ENCODE results near the gene TRMT44.
"Not testable (repeated sequence)": the region's sequence is repeated elsewhere in the genome, so short reads cannot be mapped to it uniquely, and the experiment has no call there.

TRMT44 gene, protein sequence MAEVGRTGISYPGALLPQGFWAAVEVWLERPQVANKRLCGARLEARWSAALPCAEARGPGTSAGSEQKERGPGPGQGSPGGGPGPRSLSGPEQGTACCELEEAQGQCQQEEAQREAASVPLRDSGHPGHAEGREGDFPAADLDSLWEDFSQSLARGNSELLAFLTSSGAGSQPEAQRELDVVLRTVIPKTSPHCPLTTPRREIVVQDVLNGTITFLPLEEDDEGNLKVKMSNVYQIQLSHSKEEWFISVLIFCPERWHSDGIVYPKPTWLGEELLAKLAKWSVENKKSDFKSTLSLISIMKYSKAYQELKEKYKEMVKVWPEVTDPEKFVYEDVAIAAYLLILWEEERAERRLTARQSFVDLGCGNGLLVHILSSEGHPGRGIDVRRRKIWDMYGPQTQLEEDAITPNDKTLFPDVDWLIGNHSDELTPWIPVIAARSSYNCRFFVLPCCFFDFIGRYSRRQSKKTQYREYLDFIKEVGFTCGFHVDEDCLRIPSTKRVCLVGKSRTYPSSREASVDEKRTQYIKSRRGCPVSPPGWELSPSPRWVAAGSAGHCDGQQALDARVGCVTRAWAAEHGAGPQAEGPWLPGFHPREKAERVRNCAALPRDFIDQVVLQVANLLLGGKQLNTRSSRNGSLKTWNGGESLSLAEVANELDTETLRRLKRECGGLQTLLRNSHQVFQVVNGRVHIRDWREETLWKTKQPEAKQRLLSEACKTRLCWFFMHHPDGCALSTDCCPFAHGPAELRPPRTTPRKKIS

DNA sequence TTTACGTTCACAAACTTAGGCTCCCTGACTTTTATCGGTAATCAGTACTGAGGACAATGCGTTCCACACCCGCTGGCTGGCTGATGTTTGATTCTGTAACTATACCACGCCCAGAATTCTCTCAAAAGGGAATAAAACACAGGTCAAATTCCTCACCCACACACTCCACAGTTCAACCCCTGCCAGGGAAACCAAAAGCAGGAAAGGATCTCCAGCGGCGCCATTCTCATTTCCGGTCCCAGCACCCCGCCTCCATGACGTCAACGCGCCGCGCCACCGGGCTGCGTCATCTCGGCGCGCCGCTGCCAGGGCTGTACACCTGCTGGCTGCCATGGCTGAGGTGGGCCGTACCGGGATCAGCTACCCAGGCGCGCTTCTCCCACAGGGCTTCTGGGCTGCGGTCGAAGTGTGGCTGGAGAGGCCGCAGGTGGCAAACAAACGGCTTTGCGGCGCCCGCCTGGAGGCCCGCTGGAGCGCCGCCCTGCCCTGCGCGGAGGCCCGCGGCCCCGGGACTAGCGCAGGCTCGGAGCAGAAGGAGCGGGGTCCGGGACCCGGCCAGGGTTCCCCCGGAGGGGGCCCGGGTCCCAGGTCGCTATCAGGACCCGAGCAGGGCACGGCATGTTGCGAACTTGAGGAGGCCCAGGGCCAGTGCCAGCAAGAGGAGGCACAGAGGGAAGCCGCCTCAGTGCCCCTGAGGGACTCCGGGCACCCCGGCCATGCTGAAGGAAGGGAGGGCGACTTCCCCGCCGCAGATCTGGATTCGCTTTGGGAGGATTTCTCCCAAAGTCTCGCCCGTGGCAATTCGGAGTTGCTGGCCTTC, at the start of gene TRMT44, which contains the start of gene ACOX3:
Gene TRMT44, plus strand, starts transcription at position 286 of the 820 bp plus-strand sequence. Its CDS starts 46 bp downstream, at position 332.
Gene ACOX3, minus strand, starts transcription at position 232 of the 820 bp plus-strand sequence. CDS start 24,202 bp downstream, outside the sequence.
- DNase-seq = peak; percentile 98

DNA sequence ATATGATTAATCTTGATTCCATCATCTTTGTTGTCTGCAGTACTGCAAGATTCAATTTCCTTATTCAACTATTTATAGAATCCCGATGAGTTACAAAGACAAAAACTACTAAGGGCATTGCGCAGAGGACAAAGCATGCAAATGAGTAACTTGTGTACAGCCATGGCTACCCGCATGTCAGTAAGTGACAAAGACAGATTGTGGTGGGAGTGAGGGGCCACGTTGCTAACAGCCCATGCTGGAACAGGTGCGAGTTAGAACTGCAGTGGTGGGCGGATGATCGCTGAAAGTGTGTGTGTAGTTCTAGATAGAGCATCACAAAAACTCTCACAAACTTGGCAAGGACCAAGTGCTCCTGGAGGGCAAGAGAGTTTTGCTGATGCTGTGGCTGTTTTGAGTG, 49.5 kb upstream of the TRMT44 start:
- no peak for DNase-seq

DNA sequence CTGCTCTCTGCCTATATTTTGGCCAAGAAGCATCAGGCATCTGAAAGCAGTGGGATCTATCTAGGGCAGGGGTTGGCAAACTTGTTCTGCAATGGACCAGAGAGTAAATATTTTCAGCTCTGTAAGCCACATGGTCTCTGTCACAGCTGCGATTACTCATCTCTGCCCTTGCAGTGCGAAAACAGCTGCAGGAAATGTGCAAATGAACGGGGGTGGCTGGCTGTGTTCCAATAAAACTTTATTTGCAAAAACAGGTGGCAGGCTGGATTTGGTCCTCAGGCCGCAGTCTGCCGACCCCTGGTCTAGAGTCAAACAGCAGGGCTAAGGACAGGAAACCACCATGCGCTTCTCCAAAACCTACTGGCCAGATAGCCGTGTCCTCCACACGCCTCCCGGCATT, 48.6 kb upstream of the TRMT44 start:
- DNase-seq = peak; percentile 53

DNA sequence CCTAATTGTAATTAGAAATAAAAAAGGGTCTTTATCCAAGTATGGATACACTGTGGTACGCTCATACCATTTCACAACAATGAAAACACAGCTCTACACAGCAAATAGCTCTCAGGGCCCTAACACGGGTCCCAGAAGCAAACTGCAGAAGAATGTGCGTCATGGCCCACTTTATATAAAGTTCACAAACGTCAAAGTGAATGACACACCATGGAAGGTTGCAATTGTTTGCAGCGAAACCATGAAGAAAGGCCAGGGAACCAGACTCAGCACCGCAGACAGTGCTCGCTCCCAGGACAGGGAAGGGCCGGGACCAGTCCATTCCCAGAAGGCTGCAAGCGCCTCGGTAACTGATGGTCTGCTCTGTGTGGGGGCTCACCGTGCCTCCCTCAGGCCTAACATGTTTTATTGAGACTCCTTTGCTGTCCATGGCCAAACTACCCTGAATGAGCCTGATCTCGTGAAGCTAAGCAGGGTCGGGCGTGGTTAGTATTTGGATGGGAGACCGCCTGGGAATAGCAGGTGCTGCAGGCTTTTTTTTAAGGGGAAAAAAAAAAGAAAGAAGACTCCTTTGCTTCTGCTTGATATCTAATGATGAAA, 47.9 kb upstream of the TRMT44 start:
- peak; percentile 39 for DNase-seq

DNA sequence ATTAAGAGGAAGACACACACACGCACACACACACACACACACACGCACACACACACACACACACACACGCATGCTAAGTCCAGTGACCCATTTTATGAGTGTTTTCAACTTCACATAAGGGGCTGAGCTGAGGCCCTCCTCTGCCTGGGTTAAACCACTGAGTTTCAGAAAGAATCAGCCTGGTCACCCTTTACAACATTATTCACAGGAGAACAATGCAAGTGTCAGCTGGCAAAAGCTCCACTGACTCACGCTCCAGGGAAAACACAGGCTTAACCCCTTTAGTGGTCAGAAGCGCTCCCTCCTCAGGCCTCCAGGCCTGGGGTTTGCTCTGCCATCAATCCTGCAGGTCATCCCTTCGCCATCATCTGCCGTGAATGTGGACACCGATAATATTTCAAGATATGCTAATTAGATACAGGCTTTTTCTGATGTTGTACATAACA, 47.0 kb upstream of the TRMT44 start:
- DNase-seq = peak; percentile 92

DNA sequence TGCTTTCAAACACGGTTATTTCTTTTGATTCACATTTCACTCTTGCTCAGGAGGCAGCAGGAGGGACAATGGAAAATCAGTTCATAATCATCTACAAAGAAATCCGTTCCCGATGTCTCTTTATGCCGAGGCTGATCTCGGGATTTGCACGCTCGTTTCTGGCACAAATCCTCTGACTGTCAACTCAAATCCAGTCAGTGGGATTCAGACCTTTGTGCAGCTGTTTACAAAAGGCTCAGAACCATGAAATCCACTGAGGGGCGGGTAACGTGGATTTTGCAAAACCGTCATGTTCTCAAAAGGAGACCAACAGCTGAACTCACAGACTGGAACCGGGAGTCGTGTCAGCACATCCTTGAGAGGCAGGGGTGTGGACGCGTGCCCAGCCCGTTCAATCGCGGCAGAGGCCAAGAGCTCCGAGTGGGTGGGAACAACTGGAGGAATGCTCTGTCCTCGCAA, 46.5 kb upstream of the TRMT44 start:
- DNase-seq = peak; percentile 93

DNA sequence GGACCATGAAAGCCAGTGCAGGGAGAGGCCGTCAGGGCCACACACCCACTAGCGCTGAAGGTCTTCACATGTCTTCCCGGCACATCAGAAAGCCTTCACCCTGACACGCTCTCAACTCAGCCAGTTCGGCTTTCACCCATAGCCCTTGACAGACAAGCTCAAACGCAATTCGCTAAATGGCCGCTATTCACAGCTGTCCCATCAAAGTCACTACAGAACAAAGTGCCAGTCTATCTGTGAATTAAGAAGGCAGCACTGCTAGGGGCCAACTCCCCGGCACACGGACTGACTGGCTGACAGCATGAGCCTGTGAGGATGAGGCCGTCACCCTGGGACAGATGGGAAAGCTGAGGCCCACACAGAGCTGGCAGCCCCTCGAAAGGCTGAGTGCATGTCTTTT, 45.8 kb upstream of the TRMT44 start:
- peak; percentile 73 for DNase-seq

DNA sequence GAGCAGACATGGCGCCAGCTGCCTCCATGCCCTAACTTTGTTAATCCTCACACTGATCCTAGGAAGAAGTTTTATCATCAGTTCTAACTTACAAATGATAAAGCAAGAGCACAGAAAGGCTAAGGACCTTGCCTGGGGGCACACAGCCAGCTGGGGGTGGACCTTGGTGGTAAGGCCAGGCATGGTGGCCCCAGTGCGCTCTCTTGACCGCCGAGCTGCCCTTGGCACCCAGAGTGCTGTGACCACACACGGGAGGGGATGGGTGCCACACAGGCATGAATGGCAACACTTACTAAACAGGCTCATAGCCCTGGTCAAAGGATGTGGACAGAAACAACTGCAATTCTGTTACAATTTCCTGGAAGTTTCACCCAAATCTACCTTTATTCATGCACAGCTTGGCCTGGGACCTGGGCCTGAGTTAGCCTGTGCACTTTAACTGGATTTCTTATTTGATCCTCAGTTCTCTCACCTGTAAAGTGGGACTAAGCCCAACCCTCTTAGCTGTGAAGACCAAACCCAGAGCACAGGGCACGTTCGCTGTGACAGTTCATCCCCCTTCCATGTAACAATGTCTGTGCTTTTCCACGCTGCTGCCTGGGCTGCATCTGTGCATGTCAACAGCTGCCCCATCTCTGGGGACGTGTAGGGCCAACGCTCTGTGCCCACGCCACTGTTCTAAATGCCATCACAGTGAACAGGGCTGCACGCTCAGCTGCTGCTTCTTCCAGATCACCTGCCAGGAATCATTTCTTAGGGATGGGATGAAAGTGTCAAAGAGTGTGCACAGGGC, 44.9 kb upstream of the TRMT44 start:
- no peak for DNase-seq

DNA sequence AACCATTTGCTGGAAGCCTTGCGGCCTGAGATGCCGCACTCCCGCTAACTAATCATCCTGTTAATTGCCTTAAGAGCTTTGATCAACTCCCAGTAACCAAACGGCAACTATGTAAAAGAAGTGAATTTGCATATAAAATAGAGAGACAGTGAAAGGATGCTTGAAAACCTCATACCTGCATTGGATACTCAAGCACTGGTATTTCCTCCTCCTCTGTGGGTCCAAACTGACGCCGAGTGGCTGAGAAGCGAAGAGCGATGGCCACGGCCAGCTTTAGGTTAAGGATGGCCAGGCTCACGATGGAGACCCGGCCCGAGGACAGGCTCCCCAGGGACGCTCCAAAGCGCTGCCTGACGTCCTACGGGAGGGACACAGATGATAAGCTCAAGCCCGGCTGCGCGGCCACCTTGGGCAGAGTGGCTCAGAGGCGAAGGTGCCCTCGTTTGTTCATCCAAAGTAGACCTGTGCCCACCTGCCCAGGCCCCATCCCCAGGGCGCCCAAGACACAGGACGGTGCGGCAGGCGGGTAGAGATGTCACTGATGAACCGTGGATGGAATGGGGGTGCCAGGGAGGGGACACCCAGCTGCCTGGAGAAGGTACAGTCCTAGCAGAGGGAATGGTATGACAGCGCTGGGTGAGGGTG, 43.7 kb upstream of the TRMT44 start:
- DNase-seq = no peak

DNA sequence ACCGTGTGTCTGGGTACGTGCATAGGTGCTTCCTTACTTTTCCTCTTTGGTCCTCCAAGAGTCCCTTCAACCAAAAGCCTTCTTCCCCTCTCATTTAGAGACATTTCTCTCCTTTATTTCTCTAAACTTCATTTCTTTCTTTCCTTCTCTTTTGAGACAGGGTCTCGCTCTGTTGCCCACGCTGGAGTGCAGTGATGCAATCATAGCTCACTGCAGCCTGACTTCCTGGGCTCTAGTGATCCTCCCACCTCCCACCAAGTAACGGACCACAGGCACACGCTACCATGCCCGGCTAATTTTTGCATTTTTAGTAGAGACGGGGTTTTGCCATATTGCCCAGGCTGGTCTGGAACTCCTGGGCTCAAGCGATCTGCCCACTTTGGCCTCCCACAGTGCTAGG, 42.2 kb upstream of the TRMT44 start:
- DNase-seq = no peak

DNA sequence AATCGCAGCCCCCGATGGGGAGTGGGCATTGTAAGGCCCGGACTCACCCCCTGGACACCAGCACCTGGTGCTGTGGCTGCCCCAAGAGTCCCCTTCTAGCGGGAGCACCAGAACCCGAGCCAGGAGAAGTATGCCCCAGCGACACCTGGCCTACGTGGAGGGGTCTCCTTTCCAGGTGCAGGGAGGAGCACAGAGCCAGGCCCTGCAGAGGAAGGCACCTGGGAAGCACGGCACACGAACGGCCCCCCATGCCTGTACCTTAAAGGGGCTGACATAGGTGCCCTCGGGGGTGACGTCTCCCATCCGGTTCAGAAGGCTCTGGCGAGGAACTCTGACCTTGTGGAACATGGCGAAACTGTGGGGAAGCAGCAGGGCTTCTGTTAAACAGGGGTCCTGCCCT, 41.3 kb upstream of the TRMT44 start:
- DNase-seq = no peak

DNA sequence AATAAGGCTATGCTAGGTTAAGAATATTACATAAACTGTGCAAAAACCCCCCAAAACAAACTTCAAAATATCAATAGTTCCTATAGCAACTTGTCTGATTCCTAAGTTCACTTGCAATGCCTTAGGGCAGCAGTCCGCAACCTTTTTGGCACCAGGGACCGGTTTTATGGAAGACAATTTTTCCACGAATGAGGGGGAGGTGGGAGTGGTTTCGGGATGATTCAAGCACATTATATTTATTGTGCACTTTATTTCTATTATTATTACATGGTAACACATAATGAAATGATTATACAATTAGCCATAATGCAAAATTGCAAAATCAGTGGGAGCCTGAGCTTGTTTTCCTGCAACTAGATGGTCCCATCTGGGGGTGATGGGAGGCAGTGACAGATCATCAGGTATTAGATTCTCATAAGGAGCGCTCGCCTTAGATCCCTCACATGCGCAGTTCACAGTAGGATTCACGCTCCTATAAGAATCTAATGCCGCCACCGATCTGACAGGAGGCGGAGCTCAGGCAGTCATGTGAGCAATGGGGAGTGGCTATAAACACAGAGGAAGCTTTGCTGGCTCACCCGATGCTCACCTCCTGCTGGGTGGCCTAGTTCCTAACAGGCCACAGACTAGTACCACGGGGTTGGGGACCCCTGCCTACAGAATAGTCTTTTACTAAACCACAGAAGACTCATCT, 39.8 kb upstream of the TRMT44 start:
- DNase-seq = peak; percentile 43

DNA sequence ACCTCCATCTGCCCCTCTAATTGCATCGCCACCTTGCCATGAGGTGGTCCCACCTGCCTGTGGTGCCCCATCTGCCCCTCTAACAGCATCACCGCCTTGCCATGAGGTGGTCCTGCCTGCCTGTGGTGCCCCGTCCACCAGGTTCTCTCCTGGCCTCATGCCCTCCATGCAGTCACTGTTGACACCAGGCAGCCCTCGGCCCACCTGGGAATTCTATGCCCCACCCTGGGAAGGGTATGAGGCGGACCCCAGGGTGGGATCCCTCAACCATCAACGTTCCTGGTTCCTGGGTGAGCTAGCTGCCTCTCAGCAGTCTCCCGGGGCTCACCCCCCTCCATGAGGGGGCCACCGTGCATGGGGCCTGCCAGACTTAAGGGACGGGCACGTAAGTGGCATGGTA, 38.9 kb upstream of the TRMT44 start:
- DNase-seq = no peak

DNA sequence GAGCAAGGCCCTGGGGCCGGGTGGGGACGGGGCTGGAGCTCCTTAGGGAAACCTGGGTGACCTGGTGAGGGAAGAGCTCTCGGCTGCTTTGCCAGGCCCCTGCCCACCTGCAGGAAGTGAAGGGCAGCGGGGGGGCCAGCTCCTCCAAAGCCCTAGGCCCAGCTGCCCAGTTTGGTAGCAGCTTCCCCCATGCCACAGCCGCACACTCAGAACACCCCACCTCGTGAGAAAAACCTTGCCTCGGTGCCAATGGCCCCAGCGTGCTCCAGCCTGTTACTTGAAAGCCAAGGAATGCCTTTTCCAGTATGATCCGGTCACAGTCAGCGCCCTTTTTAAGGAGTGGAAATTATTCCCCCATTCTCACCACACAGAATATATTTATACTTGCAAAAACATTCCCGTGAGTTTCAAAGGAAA, 38.4 kb upstream of the TRMT44 start:
- DNase-seq = no peak

DNA sequence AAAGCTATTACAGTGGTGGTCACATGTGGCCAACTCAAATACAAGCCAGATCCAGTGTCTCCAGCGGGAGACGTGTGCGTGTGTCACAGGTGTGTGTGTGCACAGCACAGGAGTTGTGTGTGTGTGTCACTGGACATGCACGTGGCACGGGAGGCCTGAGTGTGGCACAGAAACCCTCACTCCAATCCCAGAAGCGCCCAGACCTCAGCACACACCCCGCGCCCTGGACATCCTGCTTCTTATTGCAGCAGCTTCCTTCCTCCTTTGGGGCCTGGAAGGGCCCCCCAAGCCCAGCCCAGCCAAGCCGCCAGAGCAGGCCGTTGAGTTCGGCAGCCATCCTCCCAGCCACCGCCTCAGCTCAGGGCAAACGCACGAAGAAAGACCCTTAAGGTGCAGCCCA, 37.9 kb upstream of the TRMT44 start:
- no peak for DNase-seq

DNA sequence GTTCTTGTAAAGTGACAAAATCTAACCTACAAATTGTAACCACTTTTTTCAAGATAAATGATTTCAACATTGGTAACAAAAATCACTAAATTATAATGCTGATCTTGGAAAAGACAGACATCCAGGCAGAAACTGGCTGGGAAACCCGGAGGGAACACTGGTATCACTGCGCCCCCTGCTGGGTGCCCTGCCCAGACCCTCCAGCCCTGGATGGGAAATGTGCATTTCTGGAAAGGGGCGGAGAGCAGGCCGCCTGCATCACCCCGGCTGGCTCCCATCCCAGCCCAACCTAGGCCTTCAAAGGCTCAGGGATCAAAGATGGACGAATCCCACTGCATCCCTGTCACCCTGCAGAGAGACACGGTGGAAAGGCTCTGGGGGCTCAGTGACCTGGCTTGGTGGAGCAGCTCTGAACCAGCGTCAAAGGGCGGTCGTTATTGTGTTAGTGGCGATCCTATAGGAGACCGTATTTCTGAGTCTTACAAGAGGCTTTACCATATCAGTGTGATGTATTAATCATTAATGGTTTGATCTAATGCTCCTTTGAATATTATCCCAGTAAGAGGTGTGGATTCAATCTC, 37.3 kb upstream of the TRMT44 start:
- DNase-seq = peak; percentile 92

DNA sequence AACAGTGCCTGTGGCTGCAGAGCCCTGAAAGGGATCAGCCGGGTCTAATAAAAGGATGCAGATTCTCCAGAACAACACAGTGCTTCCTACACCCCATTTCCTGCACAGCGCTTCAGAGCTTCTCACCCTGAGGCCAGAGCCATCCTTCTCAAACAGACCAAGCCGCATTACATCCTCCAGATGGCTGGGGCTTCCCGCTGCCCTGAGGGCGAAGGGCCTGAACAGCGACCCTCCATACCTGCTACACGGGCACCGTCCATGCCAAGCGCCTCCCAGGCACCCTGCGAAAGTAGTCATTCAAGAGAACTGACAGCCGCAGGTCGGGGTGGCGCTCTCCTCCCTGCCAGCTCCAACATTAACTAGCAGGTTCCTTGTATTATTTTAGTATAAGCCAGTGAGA, 36.6 kb upstream of the TRMT44 start:
- DNase-seq = no peak

DNA sequence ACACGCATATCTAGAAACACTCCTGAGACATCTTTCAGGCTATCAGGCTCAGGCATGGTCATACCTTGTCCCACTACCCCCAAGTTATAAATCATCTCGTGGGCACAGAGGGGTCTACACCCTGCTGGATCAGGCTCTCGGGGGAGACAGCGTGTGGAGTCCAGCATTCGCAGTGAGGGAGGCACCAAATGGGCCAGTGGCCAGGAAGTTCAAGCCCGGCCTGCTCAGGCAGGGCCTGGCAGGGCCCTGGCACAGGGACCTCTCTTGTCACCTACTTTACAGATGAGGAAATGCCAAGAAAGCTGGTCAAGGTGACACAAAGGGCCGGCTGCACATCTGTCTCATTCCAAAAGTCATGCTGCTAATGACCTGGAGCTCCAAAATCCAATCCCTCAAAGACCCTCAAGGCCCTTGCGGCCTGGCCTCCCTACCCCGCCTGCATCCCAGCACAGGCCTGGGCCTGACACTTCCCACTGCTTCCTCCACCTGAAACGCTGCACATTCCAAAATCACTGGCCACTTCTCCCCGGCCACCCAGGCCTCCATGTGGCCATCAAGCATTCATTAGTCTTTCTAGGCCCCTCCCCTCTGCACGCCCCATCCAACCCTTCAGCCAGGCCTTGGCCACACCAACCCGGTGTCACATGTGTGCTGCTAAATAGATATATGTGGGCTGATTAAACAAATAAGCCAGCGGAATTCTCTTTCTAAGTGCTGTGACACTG, 35.6 kb upstream of the TRMT44 start:
- DNase-seq = no peak

DNA sequence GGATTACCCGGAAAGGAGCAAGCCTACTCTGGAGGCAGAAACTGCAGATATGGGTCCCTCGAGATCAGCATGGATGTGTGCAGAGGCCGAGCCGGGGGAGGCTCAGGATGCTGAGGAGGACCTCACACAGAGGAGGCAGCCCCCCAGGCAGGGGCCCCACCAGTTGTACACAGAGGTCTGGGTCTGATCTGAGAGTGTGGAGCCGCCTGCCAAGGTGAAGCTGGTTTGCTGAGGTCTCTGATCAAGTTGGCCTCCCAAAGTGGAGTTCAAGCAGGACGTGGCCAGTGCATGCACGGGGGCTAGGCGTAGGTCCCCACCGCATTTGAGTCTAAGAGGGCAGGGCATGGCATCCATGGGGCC, 35.1 kb upstream of the TRMT44 start:
- DNase-seq = no peak

DNA sequence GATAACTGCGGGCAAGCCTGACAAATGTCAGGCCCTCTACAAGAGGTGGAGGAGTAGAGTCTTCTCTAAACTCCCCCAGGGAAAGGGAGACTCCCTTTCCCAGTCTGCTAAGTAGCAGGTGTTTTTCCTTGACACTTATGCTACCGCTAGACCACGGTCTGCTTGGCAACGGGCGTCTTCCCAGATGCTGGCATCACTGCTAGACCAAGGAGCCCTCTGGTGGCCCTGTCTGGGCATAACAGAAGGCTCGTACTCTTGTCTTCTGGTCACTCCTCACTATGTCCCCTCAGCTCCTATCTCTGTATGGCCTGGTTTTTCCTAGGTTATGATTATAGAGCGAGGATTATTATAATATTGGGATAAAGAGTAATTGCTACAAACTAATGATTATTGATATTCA, 33.7 kb upstream of the TRMT44 start:
- not testable (repeated sequence) for DNase-seq

Measured in eye (tissue), 1 donor.